Measurements from ENCODE around the gene KMT2E.
"Not testable (repeated sequence)": the region's sequence is repeated elsewhere in the genome, so short reads cannot be mapped to it uniquely, and the experiment has no call there.

KMT2E gene

DNA sequence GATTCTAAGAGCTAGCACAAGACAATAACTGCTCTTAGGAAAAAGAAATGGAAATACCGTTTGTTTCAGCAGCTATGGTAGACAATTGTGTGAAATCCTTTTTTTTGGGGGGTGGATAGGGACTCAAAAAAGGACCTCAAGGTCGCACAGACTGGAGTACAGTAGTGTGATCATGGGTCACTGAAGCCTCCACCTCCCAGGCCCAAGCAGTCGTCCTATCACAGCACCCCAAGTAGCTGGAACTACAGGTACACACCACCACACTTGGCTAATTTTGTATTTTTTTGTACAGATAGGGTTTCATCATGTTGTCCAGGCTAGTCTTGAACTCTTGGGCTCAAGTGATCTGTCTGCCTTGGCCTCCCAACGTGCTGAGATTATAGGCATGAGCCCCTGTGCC, 33.9 kb downstream of the KMT2E start:
- ATAC-seq, result no peak
- TF ChIP-seq, protein P1, sequence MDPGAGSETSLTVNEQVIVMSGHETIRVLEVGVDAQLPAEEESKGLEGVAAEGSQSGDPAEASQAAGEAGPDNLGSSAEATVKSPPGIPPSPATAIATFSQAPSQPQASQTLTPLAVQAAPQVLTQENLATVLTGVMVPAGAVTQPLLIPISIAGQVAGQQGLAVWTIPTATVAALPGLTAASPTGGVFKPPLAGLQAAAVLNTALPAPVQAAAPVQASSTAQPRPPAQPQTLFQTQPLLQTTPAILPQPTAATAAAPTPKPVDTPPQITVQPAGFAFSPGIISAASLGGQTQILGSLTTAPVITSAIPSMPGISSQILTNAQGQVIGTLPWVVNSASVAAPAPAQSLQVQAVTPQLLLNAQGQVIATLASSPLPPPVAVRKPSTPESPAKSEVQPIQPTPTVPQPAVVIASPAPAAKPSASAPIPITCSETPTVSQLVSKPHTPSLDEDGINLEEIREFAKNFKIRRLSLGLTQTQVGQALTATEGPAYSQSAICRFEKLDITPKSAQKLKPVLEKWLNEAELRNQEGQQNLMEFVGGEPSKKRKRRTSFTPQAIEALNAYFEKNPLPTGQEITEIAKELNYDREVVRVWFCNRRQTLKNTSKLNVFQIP (CRISPR knock-in tag; IDR thresholded peaks at IDR 0.05; ENCODE audit: borderline replicate concordance, low read depth), result no peak
- TF ChIP-seq, protein P2, sequence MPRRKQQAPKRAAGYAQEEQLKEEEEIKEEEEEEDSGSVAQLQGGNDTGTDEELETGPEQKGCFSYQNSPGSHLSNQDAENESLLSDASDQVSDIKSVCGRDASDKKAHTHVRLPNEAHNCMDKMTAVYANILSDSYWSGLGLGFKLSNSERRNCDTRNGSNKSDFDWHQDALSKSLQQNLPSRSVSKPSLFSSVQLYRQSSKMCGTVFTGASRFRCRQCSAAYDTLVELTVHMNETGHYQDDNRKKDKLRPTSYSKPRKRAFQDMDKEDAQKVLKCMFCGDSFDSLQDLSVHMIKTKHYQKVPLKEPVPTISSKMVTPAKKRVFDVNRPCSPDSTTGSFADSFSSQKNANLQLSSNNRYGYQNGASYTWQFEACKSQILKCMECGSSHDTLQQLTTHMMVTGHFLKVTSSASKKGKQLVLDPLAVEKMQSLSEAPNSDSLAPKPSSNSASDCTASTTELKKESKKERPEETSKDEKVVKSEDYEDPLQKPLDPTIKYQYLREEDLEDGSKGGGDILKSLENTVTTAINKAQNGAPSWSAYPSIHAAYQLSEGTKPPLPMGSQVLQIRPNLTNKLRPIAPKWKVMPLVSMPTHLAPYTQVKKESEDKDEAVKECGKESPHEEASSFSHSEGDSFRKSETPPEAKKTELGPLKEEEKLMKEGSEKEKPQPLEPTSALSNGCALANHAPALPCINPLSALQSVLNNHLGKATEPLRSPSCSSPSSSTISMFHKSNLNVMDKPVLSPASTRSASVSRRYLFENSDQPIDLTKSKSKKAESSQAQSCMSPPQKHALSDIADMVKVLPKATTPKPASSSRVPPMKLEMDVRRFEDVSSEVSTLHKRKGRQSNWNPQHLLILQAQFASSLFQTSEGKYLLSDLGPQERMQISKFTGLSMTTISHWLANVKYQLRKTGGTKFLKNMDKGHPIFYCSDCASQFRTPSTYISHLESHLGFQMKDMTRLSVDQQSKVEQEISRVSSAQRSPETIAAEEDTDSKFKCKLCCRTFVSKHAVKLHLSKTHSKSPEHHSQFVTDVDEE (CRISPR knock-in tag; IDR thresholded peaks at IDR 0.05), result no peak
- TF ChIP-seq RARB (CRISPR knock-in tag; IDR thresholded peaks at IDR 0.05), result no peak
- TF ChIP-seq TCF4 (CRISPR knock-in tag; IDR thresholded peaks at IDR 0.05; ENCODE audit: borderline replicate concordance), result no peak

DNA sequence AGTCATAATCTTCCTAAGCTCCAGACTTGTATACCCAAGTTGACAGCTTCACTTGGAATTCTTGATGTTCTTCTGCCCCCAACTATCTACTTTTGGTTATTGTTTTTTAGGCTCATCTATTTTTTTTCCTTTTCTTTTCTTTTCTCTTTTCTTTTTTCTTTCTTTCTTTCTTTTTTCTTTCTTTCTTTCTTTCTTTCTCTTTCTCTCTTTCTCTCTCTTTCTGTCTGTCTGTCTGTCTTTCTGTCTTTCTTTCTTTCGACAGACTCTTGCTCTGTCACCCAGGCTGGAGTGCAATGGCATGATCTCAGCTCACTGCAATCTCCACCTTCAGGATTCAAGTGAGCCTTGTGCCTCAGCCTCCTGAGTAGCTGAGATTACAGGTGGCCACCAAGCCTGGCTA, 36.5 kb downstream of the KMT2E start:
- no peak for ATAC-seq
- TF ChIP-seq ESRRG (CRISPR knock-in tag; IDR thresholded peaks at IDR 0.05), result no peak
- TF ChIP-seq OSR1 (CRISPR knock-in tag; IDR thresholded peaks at IDR 0.05), result no peak
- TF ChIP-seq, protein P1 (CRISPR knock-in tag; IDR thresholded peaks at IDR 0.05; ENCODE audit: borderline replicate concordance, low read depth), result no peak
- no peak for TF ChIP-seq GLIS3 (CRISPR knock-in tag; IDR thresholded peaks at IDR 0.05)
- TF ChIP-seq ZFP3 (CRISPR knock-in tag; IDR thresholded peaks at IDR 0.05), result no peak
- no peak for TF ChIP-seq ZFP30 (CRISPR knock-in tag; IDR thresholded peaks at IDR 0.05)
- TF ChIP-seq ISL1 (CRISPR knock-in tag; IDR thresholded peaks at IDR 0.05), result no peak
- TF ChIP-seq, protein P3, sequence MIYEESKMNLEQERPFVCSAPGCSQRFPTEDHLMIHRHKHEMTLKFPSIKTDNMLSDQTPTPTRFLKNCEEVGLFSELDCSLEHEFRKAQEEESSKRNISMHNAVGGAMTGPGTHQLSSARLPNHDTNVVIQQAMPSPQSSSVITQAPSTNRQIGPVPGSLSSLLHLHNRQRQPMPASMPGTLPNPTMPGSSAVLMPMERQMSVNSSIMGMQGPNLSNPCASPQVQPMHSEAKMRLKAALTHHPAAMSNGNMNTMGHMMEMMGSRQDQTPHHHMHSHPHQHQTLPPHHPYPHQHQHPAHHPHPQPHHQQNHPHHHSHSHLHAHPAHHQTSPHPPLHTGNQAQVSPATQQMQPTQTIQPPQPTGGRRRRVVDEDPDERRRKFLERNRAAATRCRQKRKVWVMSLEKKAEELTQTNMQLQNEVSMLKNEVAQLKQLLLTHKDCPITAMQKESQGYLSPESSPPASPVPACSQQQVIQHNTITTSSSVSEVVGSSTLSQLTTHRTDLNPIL (CRISPR knock-in tag; IDR thresholded peaks at IDR 0.05; ENCODE audit: low read depth), result no peak
- TF ChIP-seq, protein P2 (CRISPR knock-in tag; IDR thresholded peaks at IDR 0.05), result no peak
- no peak for TF ChIP-seq ZNF70 (CRISPR knock-in tag; IDR thresholded peaks at IDR 0.05)
- no peak for TF ChIP-seq SNAI2 (CRISPR knock-in tag; IDR thresholded peaks at IDR 0.05)
- no peak for TF ChIP-seq TOX (CRISPR knock-in tag; IDR thresholded peaks at IDR 0.05; ENCODE audit: borderline replicate concordance)
- no peak for TF ChIP-seq ZNF565 (CRISPR knock-in tag; conservative IDR thresholded peaks at IDR 0.05; ENCODE audit: low read depth)
- no peak for TF ChIP-seq ZC3H10 (CRISPR knock-in tag; IDR thresholded peaks at IDR 0.05)
- TF ChIP-seq PPARA (CRISPR knock-in tag; IDR thresholded peaks at IDR 0.05; ENCODE audit: borderline replicate concordance), result no peak
- no peak for TF ChIP-seq RARB (CRISPR knock-in tag; IDR thresholded peaks at IDR 0.05)

DNA sequence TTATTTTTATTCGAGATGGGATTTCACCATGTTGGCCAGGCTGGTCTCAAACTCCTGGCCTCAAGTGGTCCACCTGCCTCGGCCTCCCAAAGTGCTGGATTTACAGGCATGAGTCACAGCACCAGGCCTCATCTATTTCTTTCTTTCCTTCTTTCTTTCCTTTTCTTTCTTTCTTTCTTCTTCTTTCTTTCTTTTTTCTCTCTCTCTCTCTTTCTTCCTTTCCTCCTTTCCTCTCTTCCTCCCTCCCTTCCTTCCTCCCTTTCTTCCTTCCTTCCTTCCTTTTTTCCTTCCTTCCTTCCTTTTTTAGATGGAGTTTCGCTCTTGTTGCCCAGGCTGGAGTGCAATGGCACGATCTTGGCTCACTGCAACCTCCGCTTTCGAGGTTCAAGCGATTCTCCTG, 36.9 kb downstream of the KMT2E start:
- ATAC-seq, result not testable (repeated sequence)

DNA sequence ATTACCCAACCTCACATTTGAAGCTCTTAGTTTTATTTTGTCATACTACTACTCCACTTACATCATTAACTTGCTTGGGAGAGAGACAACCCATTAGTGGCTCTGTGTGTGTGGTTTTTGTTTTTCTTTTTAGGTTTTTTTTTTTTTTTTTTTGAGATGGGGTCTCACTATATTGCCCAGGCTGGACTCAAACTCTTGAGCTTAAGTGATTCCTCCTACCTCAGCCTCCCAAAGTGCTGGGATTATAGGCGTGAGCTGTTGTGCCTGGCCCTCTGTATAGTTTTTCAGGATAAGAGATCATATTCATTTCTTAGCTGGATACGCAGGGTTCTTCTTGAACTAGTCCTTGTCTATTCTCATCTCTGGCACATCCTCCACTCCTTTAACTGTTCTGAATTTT, 41.1 kb downstream of the KMT2E start:
- ATAC-seq, result no peak
- no peak for TF ChIP-seq ZC3H10 (CRISPR knock-in tag; IDR thresholded peaks at IDR 0.05)
- TF ChIP-seq, protein P4, sequence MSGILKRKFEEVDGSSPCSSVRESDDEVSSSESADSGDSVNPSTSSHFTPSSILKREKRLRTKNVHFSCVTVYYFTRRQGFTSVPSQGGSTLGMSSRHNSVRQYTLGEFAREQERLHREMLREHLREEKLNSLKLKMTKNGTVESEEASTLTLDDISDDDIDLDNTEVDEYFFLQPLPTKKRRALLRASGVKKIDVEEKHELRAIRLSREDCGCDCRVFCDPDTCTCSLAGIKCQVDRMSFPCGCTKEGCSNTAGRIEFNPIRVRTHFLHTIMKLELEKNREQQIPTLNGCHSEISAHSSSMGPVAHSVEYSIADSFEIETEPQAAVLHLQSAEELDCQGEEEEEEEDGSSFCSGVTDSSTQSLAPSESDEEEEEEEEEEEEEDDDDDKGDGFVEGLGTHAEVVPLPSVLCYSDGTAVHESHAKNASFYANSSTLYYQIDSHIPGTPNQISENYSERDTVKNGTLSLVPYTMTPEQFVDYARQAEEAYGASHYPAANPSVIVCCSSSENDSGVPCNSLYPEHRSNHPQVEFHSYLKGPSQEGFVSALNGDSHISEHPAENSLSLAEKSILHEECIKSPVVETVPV (CRISPR knock-in tag; IDR thresholded peaks at IDR 0.05), result no peak
- TF ChIP-seq, protein P2 (CRISPR knock-in tag; IDR thresholded peaks at IDR 0.05), result no peak
- TF ChIP-seq OSR1 (CRISPR knock-in tag; IDR thresholded peaks at IDR 0.05), result no peak
- no peak for TF ChIP-seq ZFP3 (CRISPR knock-in tag; IDR thresholded peaks at IDR 0.05)
- no peak for TF ChIP-seq TCF4 (CRISPR knock-in tag; IDR thresholded peaks at IDR 0.05; ENCODE audit: borderline replicate concordance)
- no peak for TF ChIP-seq GLIS3 (CRISPR knock-in tag; IDR thresholded peaks at IDR 0.05)
- TF ChIP-seq, protein P3 (CRISPR knock-in tag; IDR thresholded peaks at IDR 0.05; ENCODE audit: low read depth), result no peak
- no peak for TF ChIP-seq ZNF565 (CRISPR knock-in tag; conservative IDR thresholded peaks at IDR 0.05; ENCODE audit: low read depth)
- TF ChIP-seq BACH2 (CRISPR knock-in tag; IDR thresholded peaks at IDR 0.05; ENCODE audit: borderline replicate concordance), result no peak

Measured in SK-N-SH treated with all-trans-retinoic acid at 6 μM for 48 hours (cell line).